Measurements from ENCODE around the gene UST.

GRCh38 chr6:148760568-148761526, 14.0 kb downstream of the UST start:
- TF ChIP-seq CTCF (conservative IDR thresholded peaks at IDR 0.05; ENCODE audit: low read length) = no peak
- TF ChIP-seq EZH2phosphoT487 (IDR thresholded peaks at IDR 0.05; ENCODE audit: borderline replicate concordance) = no peak

All from Loucy (cell line).